H1 (cell line): ENCODE data around the gene PCID2. TPM values are rescaled to one million over a fixed set of nuclear protein-coding genes. Genes with fewer than 3 reads are reported as not detected.

ENCODE experiments used
- CTCF ChIA-PET: fragments of 300-600 bp; sonication (Branson Sonifier 250); formaldehyde crosslinking; loops from one replicate; lab custom pipeline; 2021; ENCODE audit not compliant: partially characterized antibody; lab: Charles Lee
- POLR2A ChIA-PET: fragments of 300-600 bp; sonication (Branson Sonifier 250); formaldehyde crosslinking; loops from one replicate; lab custom pipeline; 2021; ENCODE audit warnings: inconsistent platforms; ENCODE audit not compliant: partially characterized antibody; lab: Charles Lee
- DNase-seq, 2 experiments: peaks; one replicate each; pipeline versions ENCODE4 v3.0.0 to v3.0.0-alpha.2; 2010 to 2022; ENCODE audit warnings: low spot score in 2 of 2, low read depth in 1 of 2, mixed read lengths in 1 of 2
- FAIRE-seq: peaks from 2 replicates; lab custom pipeline; 2011; peaks lifted over from hg19 to GRCh38; lab: Jason Lieb, UNC
- H2AFZ ChIP-seq: 2 replicates; pipeline ENCODE4 v1.8.1; 2012; ENCODE audit warnings: low read length, inconsistent platforms
- H2AK5ac ChIP-seq: 2 replicates; pipeline ENCODE4 v1.6.1; 2013; ENCODE audit warnings: low read depth, low read length
- H2BK120ac ChIP-seq: replicated peaks from 2 replicates; pipeline ENCODE3; 2013; ENCODE audit warnings: low read depth, low read length, inconsistent platforms
- H2BK12ac ChIP-seq: 2 replicates; pipeline ENCODE4 v1.6.1; 2013; ENCODE audit warnings: low read depth, low read length
- H2BK15ac ChIP-seq: 2 replicates; pipeline ENCODE4 v1.6.1; 2013; ENCODE audit warnings: low read length
- H2BK20ac ChIP-seq: 2 replicates; pipeline ENCODE4 v1.6.1; 2013; ENCODE audit warnings: low read length
- H2BK5ac ChIP-seq: 2 replicates; pipeline ENCODE4 v1.6.1; 2013; ENCODE audit warnings: low read depth, low read length
- H3K14ac ChIP-seq: 2 replicates; pipeline ENCODE4 v1.6.1; 2013; ENCODE audit warnings: inconsistent platforms; ENCODE audit not compliant: insufficient read length
- H3K18ac ChIP-seq: 2 replicates; pipeline ENCODE4 v1.6.1; 2013; ENCODE audit warnings: low read length; ENCODE audit errors: extremely low read depth
- H3K23ac ChIP-seq: 2 replicates; pipeline ENCODE4 v1.6.1; 2013; ENCODE audit warnings: inconsistent platforms; ENCODE audit not compliant: insufficient read length
- H3K23me2 ChIP-seq: 2 replicates; pipeline ENCODE4 v1.6.1; 2013; ENCODE audit warnings: low read depth, low read length
- H3K27ac ChIP-seq: 2 replicates; pipeline ENCODE4 v1.6.1; 2011; ENCODE audit warnings: low read depth, low read length, inconsistent platforms
- H3K27me3 ChIP-seq, 4 experiments: replicated peaks in 1 of 4; 1 replicate in 1 of 4; 2 replicates in 3 of 4; pipeline versions ENCODE4 v1.6.1 to v1.8.1; 2011 to 2013; ENCODE audit warnings: low read length in 3 of 4, mild to moderate bottlenecking in 3 of 4, inconsistent platforms in 2 of 4, mixed read lengths in 2 of 4, moderate library complexity in 1 of 4; ENCODE audit not compliant: control insufficient read depth in 3 of 4, insufficient read depth in 3 of 4; ENCODE audit errors: extremely low read depth in 1 of 4
- H3K36me3 ChIP-seq, 4 experiments: 2 replicates each; pipeline versions ENCODE4 v1.6.1 to v1.8.1; 2011 to 2013; ENCODE audit warnings: mild to moderate bottlenecking in 4 of 4, low read length in 3 of 4, moderate library complexity in 2 of 4, control low read depth in 1 of 4, inconsistent platforms in 1 of 4; ENCODE audit not compliant: insufficient read depth in 4 of 4, control insufficient read depth in 2 of 4
- H3K4ac ChIP-seq: replicated peaks from 2 replicates; pipeline ENCODE3; 2013; ENCODE audit warnings: low read length, low read depth, mixed read lengths, inconsistent platforms; ENCODE audit not compliant: insufficient read length
- H3K4me1 ChIP-seq, 4 experiments: replicated peaks in 1 of 4; 1 replicate in 1 of 4; 2 replicates in 3 of 4; pipeline versions ENCODE4 v1.6.1 to v1.8.1; 2011 to 2013; ENCODE audit warnings: low read length in 3 of 4, inconsistent platforms in 2 of 4, mixed read lengths in 1 of 4; ENCODE audit not compliant: insufficient read depth in 4 of 4, control insufficient read depth in 3 of 4
- H3K4me2 ChIP-seq, 2 experiments: 2 replicates each; pipeline versions ENCODE4 v1.6.1 to v1.8.1; 2011 to 2013; ENCODE audit warnings: low read depth in 2 of 2, low read length in 2 of 2, control low read depth in 1 of 2, inconsistent platforms in 1 of 2, mild to moderate bottlenecking in 1 of 2; ENCODE audit not compliant: insufficient read depth in 1 of 2
- H3K4me3 ChIP-seq, 4 experiments: fragments of 200-600, 300-600 bp in 1 of 4; sonication (generic), shearing (Covaris generic), sonication (Bioruptor Twin) in 1 of 4; 2 replicates each; pipeline versions ENCODE4 v1.5.1 to v1.8.1; 2011 to 2016; ENCODE audit warnings: low read length in 4 of 4, low read depth in 3 of 4, control low read depth in 2 of 4, inconsistent platforms in 2 of 4, mild to moderate bottlenecking in 2 of 4, mixed read lengths in 1 of 4, moderate library complexity in 1 of 4; ENCODE audit not compliant: insufficient read depth in 2 of 4; ENCODE audit errors: extremely low read depth in 1 of 4
- H3K56ac ChIP-seq: replicated peaks from 2 replicates; pipeline ENCODE3; 2013; ENCODE audit warnings: low read depth, mild to moderate bottlenecking, mixed read lengths, low read length, inconsistent platforms; ENCODE audit not compliant: insufficient read length
- H3K79me1 ChIP-seq: 2 replicates; pipeline ENCODE4 v1.6.1; 2013; ENCODE audit warnings: low read depth, low read length, control low read depth
- H3K79me2 ChIP-seq, 2 experiments: 2 replicates each; pipeline versions ENCODE4 v1.6.1 to v1.8.1; 2012 to 2013; ENCODE audit warnings: low read length in 2 of 2, mild to moderate bottlenecking in 2 of 2, inconsistent platforms in 1 of 2; ENCODE audit not compliant: insufficient read depth in 2 of 2, control insufficient read depth in 1 of 2
- H3K9ac ChIP-seq, 4 experiments: replicated peaks in 1 of 4; 1 replicate in 1 of 4; 2 replicates in 3 of 4; pipeline versions ENCODE4 v1.6.1 to v1.8.1; 2011 to 2013; ENCODE audit warnings: low read depth in 3 of 4, low read length in 3 of 4, control low read depth in 2 of 4, mild to moderate bottlenecking in 2 of 4, moderate library complexity in 2 of 4, inconsistent platforms in 1 of 4; ENCODE audit errors: extremely low read depth in 1 of 4
- H3K9me3 ChIP-seq, 2 experiments: 2 replicates each; pipeline versions ENCODE4 v1.6.1 to v1.8.1; 2012 to 2013; ENCODE audit warnings: mild to moderate bottlenecking in 2 of 2, moderate library complexity in 2 of 2, control low read depth in 1 of 2, inconsistent platforms in 1 of 2, low read depth in 1 of 2, low read length in 1 of 2, mixed read lengths in 1 of 2; ENCODE audit not compliant: insufficient read depth in 2 of 2
- H4K20me1 ChIP-seq, 2 experiments: replicated peaks in 1 of 2; 2 replicates each; pipeline versions ENCODE3 to v1.8.1; 2011 to 2013; ENCODE audit warnings: inconsistent platforms in 2 of 2, low read length in 2 of 2, mild to moderate bottlenecking in 1 of 2; ENCODE audit not compliant: insufficient read depth in 2 of 2, control insufficient read depth in 1 of 2
- H4K5ac ChIP-seq: 2 replicates; pipeline ENCODE4 v1.6.1; 2013; ENCODE audit warnings: low read length, low read depth, mixed read lengths, inconsistent platforms; ENCODE audit not compliant: insufficient read length
- H4K8ac ChIP-seq: 2 replicates; pipeline ENCODE4 v1.8.0; 2013; ENCODE audit warnings: mild to moderate bottlenecking, moderate library complexity, low read length, inconsistent platforms; ENCODE audit not compliant: insufficient read depth; ENCODE audit errors: extremely low read depth
- H4K91ac ChIP-seq: replicated peaks from 2 replicates; pipeline ENCODE3; 2013; ENCODE audit warnings: low read length, mixed read lengths, inconsistent platforms; ENCODE audit not compliant: insufficient read length
- BACH1 ChIP-seq: IDR thresholded peaks from 2 replicates; pipeline ENCODE4 v1.6.1; 2012; ENCODE audit warnings: low read length, improper control_type of control experiment
- CEBPB ChIP-seq: IDR thresholded peaks from 2 replicates; pipeline ENCODE4 v1.6.1; 2012; ENCODE audit warnings: low read depth, low read length
- EGR1 ChIP-seq: IDR thresholded peaks from 2 replicates; pipeline ENCODE4 v1.6.1; 2011; ENCODE audit warnings: low read depth, low read length, borderline replicate concordance
- FOSL1 ChIP-seq: IDR thresholded peaks from 2 replicates; pipeline ENCODE4 v1.6.1; 2011; ENCODE audit warnings: mild to moderate bottlenecking, low read depth, low read length, moderate library complexity; ENCODE audit not compliant: insufficient read depth
- JUND ChIP-seq: IDR thresholded peaks from 2 replicates; pipeline ENCODE4 v1.6.1; 2011; ENCODE audit warnings: mild to moderate bottlenecking, improper control_type of control experiment, low read length
- KDM1A ChIP-seq: fragments of 200-600, 300-600 bp; sonication (generic); IDR thresholded peaks from 2 replicates; pipeline ENCODE4 v1.7.1; 2016; ENCODE audit warnings: mild to moderate bottlenecking, low read length, borderline replicate concordance
- POU5F1 ChIP-seq: IDR thresholded peaks from 2 replicates; pipeline ENCODE4 v1.6.1; 2011; ENCODE audit warnings: low read depth, mild to moderate bottlenecking, low read length, moderate library complexity
- RBBP5 ChIP-seq: IDR thresholded peaks from 2 replicates; pipeline ENCODE4 v1.7.1; 2012; ENCODE audit warnings: low read depth, mild to moderate bottlenecking, inconsistent platforms, low read length, moderate library complexity, borderline replicate concordance
- SP4 ChIP-seq: IDR thresholded peaks from 2 replicates; pipeline ENCODE4 v1.6.1; 2012; ENCODE audit warnings: low read length, inconsistent platforms
- SRF ChIP-seq: IDR thresholded peaks from 2 replicates; pipeline ENCODE4 v1.6.1; 2011; ENCODE audit warnings: mild to moderate bottlenecking, low read depth, low read length, moderate library complexity
- ZNF274 ChIP-seq: IDR thresholded peaks from 2 replicates; pipeline ENCODE4 v1.7.0; 2012; ENCODE audit warnings: low read length, borderline replicate concordance; ENCODE audit errors: extremely low read depth
- WGBS, 2 experiments: shearing (Covaris generic) in 1 of 2; methylation state at CpG; one replicate each; pipeline versions ENCODE4 v1.1.6 to v1.1.7; 2013 to 2015; ENCODE audit warnings: low lambda C conversion rate in 2 of 2, mixed read lengths in 2 of 2, inconsistent platforms in 1 of 2, low coverage in 1 of 2, missing lambda C conversion rate in 1 of 2; ENCODE audit not compliant: insufficient replicate concordance in 2 of 2, insufficient coverage in 1 of 2, insufficient read length in 1 of 2; ENCODE audit errors: extremely low coverage in 1 of 2, missing lambda C conversion rate in 1 of 2; 5-methylcytosine and 5-hydroxymethylcytosine counted together
- polyA plus RNA-seq, 7 experiments: library from polyadenylated mRNA; depleted of rRNA in 3 of 7; stranded (reverse) in 5 of 7; unstranded in 2 of 7; fragments of >200 nt in 5 of 7; fragments of 200-250 nt in 2 of 7; gene quantifications; 1 replicate in 5 of 7; 2 replicates in 1 of 7; 4 replicates in 1 of 7; pipeline versions ENCODE4 v1.2.1 to v1.2.3, GENCODE V29; 2011 to 2013; ENCODE audit warnings: missing spikeins in 2 of 7, mixed read lengths in 2 of 7
- total RNA-seq: library from RNA; stranded (reverse); fragmentation: NEBNext Ultra II Directional; extraction: Animal tissue kit (Norgen Biotek cat#: 25700); gene quantifications from 2 replicates; pipeline ENCODE4 v1.2.1, GENCODE V29; 2021

PCID2 gene
- total and polyA plus RNA-seq, 2 of the 8 experiments (the other 6 are each of a cell fraction or from before 2014, with no cell fraction given), result 72.4 to 72.8 TPM

GRCh38 chr13:113226873-113227450, 18.5 kb upstream of the PCID2 start:
- Histone ChIP-seq H4K20me1 (peaks cover 15 to 31% of the 10 kb centered on the region in 2 experiments), H3K23ac (no peak overlapping the region), H3K27ac (no peak overlapping the region), H2BK120ac (no peak overlapping the region), H3K27me3 (no peaks in the 10 kb centered on the region), H2BK15ac (no peak overlapping the region), H3K18ac (no peak overlapping the region), H4K5ac (no peak overlapping the region), H2BK5ac (no peak overlapping the region), H2BK12ac (no peak overlapping the region), H3K9ac (no peak overlapping the region), H2AFZ (no peak overlapping the region), H2AK5ac (no peak overlapping the region), H3K9me3 (no peaks in the 10 kb centered on the region), H3K56ac (no peak overlapping the region), H2BK20ac (no peak overlapping the region), H3K14ac (no peak overlapping the region), H3K4me2 (no peak overlapping the region), H3K79me1 (peaks cover 13% of the 10 kb centered on the region), H3K4ac (no peak overlapping the region), H3K4me3 (no peak overlapping the region), H3K79me2 (peaks cover 3 to 39% of the 10 kb centered on the region in 2 experiments), H3K4me1 (no peaks in the 10 kb centered on the region), H3K36me3 (peaks cover 24 to 79% (median 48%) of the 10 kb centered on the region in 4 experiments), H4K8ac (no peak overlapping the region), H4K91ac (no peak overlapping the region), H3K23me2 (no peaks in the 10 kb centered on the region; the same call in 1 of the 2 replicates)
- ChIA-PET POLR2A (interaction anchor here (0.7 to 3.3 kb wide), 4 partner anchors 9 to 254 kb away, joined by 3 to 18 read pairs (median 7); partner anchors contain the start of genes CUL4A and PCID2), CTCF (interaction anchor here (1.6 kb wide), 1 partner anchor 14 kb away, joined by 5 read pairs; no protein-coding TSS in a partner anchor)
- DNase-seq (no peak), FAIRE-seq (no peak)
- 90% methylated on average over 7 of the region's 7 CpGs; no CpG with 5 or more reads in 1 of the 2 experiments for WGBS, 2 experiments
- TF ChIP-seq JUND (no peak), CEBPB (no peak), SRF (no peak), KDM1A (no peak), ZNF274 (no peak), RBBP5 (no peak), POU5F1 (no peak), EGR1 (no peak), BACH1 (no peak), SP4 (no peak), FOSL1 (no peak)
